Measurements from ENCODE around the gene CNIH3.

DNA sequence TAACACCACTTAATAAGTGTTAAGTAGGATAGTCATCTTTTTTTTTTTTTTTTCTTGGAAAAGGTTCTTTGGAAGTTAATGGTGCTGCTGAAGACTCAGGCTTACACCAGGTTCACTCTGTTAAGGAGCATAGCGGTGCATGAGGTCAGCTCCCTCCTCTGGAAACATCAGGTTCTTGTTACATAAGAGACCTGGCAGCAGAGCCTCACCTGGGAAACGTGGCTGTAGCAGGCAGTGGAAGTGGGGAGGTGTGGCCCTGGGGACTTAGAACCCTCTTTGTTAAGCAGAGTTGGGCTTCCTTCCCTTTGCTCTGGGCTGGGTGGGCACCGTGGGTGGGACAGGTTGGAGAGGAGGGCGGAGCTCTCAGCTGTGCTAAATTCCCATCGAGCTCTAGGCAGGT, 104.1 kb downstream of the CNIH3 start:
- TF ChIP-seq, protein P1, sequence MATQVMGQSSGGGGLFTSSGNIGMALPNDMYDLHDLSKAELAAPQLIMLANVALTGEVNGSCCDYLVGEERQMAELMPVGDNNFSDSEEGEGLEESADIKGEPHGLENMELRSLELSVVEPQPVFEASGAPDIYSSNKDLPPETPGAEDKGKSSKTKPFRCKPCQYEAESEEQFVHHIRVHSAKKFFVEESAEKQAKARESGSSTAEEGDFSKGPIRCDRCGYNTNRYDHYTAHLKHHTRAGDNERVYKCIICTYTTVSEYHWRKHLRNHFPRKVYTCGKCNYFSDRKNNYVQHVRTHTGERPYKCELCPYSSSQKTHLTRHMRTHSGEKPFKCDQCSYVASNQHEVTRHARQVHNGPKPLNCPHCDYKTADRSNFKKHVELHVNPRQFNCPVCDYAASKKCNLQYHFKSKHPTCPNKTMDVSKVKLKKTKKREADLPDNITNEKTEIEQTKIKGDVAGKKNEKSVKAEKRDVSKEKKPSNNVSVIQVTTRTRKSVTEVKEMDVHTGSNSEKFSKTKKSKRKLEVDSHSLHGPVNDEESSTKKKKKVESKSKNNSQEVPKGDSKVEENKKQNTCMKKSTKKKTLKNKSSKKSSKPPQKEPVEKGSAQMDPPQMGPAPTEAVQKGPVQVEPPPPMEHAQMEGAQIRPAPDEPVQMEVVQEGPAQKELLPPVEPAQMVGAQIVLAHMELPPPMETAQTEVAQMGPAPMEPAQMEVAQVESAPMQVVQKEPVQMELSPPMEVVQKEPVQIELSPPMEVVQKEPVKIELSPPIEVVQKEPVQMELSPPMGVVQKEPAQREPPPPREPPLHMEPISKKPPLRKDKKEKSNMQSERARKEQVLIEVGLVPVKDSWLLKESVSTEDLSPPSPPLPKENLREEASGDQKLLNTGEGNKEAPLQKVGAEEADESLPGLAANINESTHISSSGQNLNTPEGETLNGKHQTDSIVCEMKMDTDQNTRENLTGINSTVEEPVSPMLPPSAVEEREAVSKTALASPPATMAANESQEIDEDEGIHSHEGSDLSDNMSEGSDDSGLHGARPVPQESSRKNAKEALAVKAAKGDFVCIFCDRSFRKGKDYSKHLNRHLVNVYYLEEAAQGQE (IDR thresholded peaks at IDR 0.05; ENCODE audit: insufficient read depth in 1 of 2, low read depth in 2 of 2, low read length in 1 of 2) = no peak
- TF ChIP-seq TCF7L2 (IDR thresholded peaks at IDR 0.05; ENCODE audit: low read depth, low read length) (no peak), POLR2AphosphoS5 (IDR thresholded peaks at IDR 0.05; ENCODE audit: low read depth, low read length) (no peak)
